ENCODE measurements around the gene CLDN14.

DNA sequence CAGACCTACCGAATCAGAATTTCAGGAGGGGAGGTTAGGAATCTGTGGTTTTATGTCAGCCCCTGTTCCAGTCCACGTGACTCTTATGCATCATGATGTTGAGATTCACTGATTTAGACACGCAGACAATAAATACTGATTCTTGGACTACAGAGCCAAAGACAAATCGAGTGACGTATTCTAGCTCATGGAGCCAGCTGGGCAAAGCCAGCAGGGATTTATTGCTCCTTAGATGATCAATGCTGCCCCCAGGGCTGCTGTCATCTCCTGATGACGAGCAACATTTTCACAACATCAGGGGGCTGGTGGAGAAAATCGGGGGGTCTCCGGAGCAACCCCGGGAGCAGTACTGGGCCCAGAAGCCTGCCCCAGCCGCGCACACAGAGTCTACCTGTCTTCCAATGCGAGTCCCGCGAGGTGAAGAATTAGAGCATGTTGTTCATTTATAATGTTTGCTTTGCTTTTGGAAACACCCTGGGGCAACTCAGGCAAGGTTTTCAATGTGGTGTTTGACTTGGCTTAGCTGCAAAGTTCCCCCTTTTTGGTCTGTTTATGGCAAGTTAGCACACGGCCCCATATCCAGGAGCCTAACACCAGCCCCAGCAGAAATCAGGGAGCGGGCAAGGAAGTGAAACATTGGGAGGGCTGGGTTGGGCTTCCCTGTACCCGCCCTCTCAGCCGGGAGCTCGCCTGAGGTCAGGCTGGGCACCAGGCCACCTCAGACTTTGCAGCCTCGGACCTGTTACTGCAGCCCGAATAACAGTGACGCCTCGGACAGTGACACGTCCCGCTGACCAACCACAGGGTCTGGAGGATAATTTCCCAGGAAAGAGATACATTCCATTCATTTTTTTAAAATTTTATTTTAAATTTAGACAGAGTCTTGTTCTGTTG lies 19.9 kb upstream of the CLDN14 start:
- TF ChIP-seq, protein P1, sequence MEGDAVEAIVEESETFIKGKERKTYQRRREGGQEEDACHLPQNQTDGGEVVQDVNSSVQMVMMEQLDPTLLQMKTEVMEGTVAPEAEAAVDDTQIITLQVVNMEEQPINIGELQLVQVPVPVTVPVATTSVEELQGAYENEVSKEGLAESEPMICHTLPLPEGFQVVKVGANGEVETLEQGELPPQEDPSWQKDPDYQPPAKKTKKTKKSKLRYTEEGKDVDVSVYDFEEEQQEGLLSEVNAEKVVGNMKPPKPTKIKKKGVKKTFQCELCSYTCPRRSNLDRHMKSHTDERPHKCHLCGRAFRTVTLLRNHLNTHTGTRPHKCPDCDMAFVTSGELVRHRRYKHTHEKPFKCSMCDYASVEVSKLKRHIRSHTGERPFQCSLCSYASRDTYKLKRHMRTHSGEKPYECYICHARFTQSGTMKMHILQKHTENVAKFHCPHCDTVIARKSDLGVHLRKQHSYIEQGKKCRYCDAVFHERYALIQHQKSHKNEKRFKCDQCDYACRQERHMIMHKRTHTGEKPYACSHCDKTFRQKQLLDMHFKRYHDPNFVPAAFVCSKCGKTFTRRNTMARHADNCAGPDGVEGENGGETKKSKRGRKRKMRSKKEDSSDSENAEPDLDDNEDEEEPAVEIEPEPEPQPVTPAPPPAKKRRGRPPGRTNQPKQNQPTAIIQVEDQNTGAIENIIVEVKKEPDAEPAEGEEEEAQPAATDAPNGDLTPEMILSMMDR (IDR thresholded peaks at IDR 0.05) = no peak
- TF ChIP-seq EP300 (IDR thresholded peaks at IDR 0.05) = no peak
